HepG2 (cell line): ENCODE measurements around the gene PCBP4. TPM values are rescaled to one million over a fixed set of nuclear protein-coding genes. Genes with fewer than 3 reads are reported as not detected.

Experiments used
- ATAC-seq: fragments of 200-7000 bp; cut with Tn5 transposase; 3 replicates; pipeline ENCODE4 v1.9.1; 2020; ENCODE audit warnings: mild to moderate bottlenecking, moderate library complexity
- BruUV-seq: library from RNA; stranded (reverse); fragments of 400-500 nt; replicated peaks from 2 replicates; lab custom pipeline; 2021; lab: Mats Ljungman, UMichigan
- CTCF ChIA-PET: fragments of 300-600 bp; formaldehyde crosslinking; extraction: SDS; loops from one replicate; lab custom pipeline; 2021; ENCODE audit warnings: low total read pairs, inconsistent platforms, low intra/inter-chr PET ratio; lab: Yijun Ruan, JAX
- POLR2A ChIA-PET: fragments of 350-600 bp; sonication (Branson Sonifier 250); formaldehyde crosslinking; loops from one replicate; lab custom pipeline; 2020; ENCODE audit warnings: antibody characterized with exemption, inconsistent platforms; lab: Yijun Ruan, JAX
- DNase-seq: peaks from one replicate; pipeline ENCODE4 v3.0.0-alpha.2; 2015; ENCODE audit warnings: low spot score
- FAIRE-seq: peaks from 3 replicates; lab custom pipeline; 2011; peaks lifted over from hg19 to GRCh38; lab: Jason Lieb, UNC
- H2AFZ ChIP-seq: one replicate; pipeline ENCODE4 v1.6.1; 2011; ENCODE audit warnings: low read length, inconsistent platforms
- H3K27ac ChIP-seq: fragments of 300-600 bp; 3 replicates; pipeline ENCODE4 v1.8.0; 2011; ENCODE audit warnings: mixed run types, mild to moderate bottlenecking, mixed read lengths, low read length, inconsistent platforms; ENCODE audit not compliant: insufficient read depth; ENCODE audit errors: extremely low read length
- H3K27me3 ChIP-seq, 2 experiments: fragments of 200-600 bp in 1 of 2; 2 replicates in 1 of 2; 3 replicates in 1 of 2; pipeline versions ENCODE4 v1.6.0 to v1.8.0; 2011; ENCODE audit warnings: low read length in 2 of 2, mild to moderate bottlenecking in 2 of 2, moderate library complexity in 2 of 2, inconsistent platforms in 1 of 2; ENCODE audit not compliant: insufficient read depth in 2 of 2, control insufficient read depth in 1 of 2
- H3K36me3 ChIP-seq, 2 experiments: fragments of 200-600 bp in 1 of 2; replicated peaks in 1 of 2; 2 replicates in 1 of 2; 3 replicates in 1 of 2; pipeline versions ENCODE4 v1.5.1 to v1.8.0; 2011; ENCODE audit warnings: low read length in 2 of 2, inconsistent platforms in 1 of 2; ENCODE audit not compliant: insufficient read depth in 2 of 2, control insufficient read depth in 1 of 2
- H3K4me1 ChIP-seq: 2 replicates; pipeline ENCODE4 v1.5.1; 2012; ENCODE audit warnings: low read length, inconsistent platforms; ENCODE audit not compliant: insufficient read depth
- H3K4me2 ChIP-seq: 2 replicates; pipeline ENCODE4 v1.6.0; 2011; ENCODE audit warnings: low read depth, low read length, inconsistent platforms
- H3K4me3 ChIP-seq, 3 experiments: fragments of 200-600 bp in 1 of 3; sonication (generic), shearing (Covaris generic) in 1 of 3; replicated peaks in 1 of 3; 2 replicates each; pipeline ENCODE4 v1.5.1; 2011 to 2016; ENCODE audit warnings: low read length in 3 of 3, inconsistent platforms in 2 of 3, low read depth in 2 of 3, mild to moderate bottlenecking in 2 of 3, control low read depth in 1 of 3, mixed read lengths in 1 of 3; ENCODE audit not compliant: insufficient read depth in 1 of 3
- H3K79me2 ChIP-seq: one replicate; pipeline ENCODE4 v1.6.1; 2011; ENCODE audit warnings: low read length, inconsistent platforms; ENCODE audit not compliant: insufficient read depth
- H3K9ac ChIP-seq: 2 replicates; pipeline ENCODE4 v1.6.0; 2011; ENCODE audit warnings: mild to moderate bottlenecking, low read depth, low read length, inconsistent platforms; ENCODE audit not compliant: insufficient read depth
- H3K9me3 ChIP-seq: 2 replicates; pipeline ENCODE4 v1.5.1; 2012; ENCODE audit warnings: mild to moderate bottlenecking, low read length
- H4K20me1 ChIP-seq: 2 replicates; pipeline ENCODE4 v1.6.0; 2011; ENCODE audit warnings: inconsistent platforms, mild to moderate bottlenecking, low read length, moderate library complexity; ENCODE audit not compliant: insufficient read depth
- CENPBD1 ChIP-seq: sonication (generic); formaldehyde crosslinking; IDR thresholded peaks from 2 replicates; pipeline ENCODE4 v1.8.0; 2022; ENCODE audit warnings: missing genetic modification reagents, low read depth, mild to moderate bottlenecking, borderline replicate concordance
- DMAP1 ChIP-seq: IDR thresholded peaks from 2 replicates; pipeline ENCODE4 v1.6.1; 2016
- DZIP1 ChIP-seq: sonication (generic); formaldehyde crosslinking; IDR thresholded peaks from 2 replicates; pipeline ENCODE4 v1.5.0; 2020; ENCODE audit warnings: mild to moderate bottlenecking, missing genetic modification reagents
- E2F1 ChIP-seq: sonication (generic); formaldehyde crosslinking; IDR thresholded peaks from 2 replicates; pipeline ENCODE4 v1.5.0; 2020; ENCODE audit warnings: missing genetic modification reagents
- FIP1L1 ChIP-seq: fragments of 200-400 bp; formaldehyde crosslinking; IDR thresholded peaks from 2 replicates; pipeline ENCODE4 v1.6.1; 2018; ENCODE audit warnings: low read depth, mild to moderate bottlenecking, low read length, moderate library complexity, borderline replicate concordance; ENCODE audit not compliant: insufficient read depth
- HNRNPUL1 ChIP-seq: fragments of 200-400 bp; formaldehyde crosslinking; IDR thresholded peaks from 2 replicates; pipeline ENCODE4 v1.6.1; 2017; ENCODE audit warnings: low read depth, mild to moderate bottlenecking, low read length, moderate library complexity
- HOXA5 ChIP-seq: sonication (generic); formaldehyde crosslinking; IDR thresholded peaks from 2 replicates; pipeline ENCODE4 v1.4.0; 2020; ENCODE audit warnings: missing genetic modification reagents
- KDM6A ChIP-seq: IDR thresholded peaks from 2 replicates; pipeline ENCODE4 v1.6.1; 2016; ENCODE audit warnings: low read depth
- MIER3 ChIP-seq: IDR thresholded peaks from 2 replicates; pipeline ENCODE4 v1.6.1; 2016; ENCODE audit warnings: missing compliant biosample characterization, borderline replicate concordance
- MNT ChIP-seq: fragments of 450-650 bp; IDR thresholded peaks from 2 replicates; pipeline ENCODE4 v1.6.1; 2016
- PLSCR1 ChIP-seq: sonication (generic); formaldehyde crosslinking; IDR thresholded peaks from 2 replicates; pipeline ENCODE4 v1.5.0; 2020; ENCODE audit warnings: missing genetic modification reagents, mild to moderate bottlenecking, borderline replicate concordance
- TBP ChIP-seq: sonication (generic); formaldehyde crosslinking; IDR thresholded peaks from 2 replicates; pipeline ENCODE4 v1.5.0; 2020; ENCODE audit warnings: missing genetic modification reagents
- ZNF382 ChIP-seq: sonication (generic); formaldehyde crosslinking; IDR thresholded peaks from 2 replicates; pipeline ENCODE4 v1.5.0; 2020; ENCODE audit warnings: missing genetic modification reagents, mild to moderate bottlenecking, borderline replicate concordance
- ZNF501 ChIP-seq: sonication (generic); formaldehyde crosslinking; IDR thresholded peaks from 2 replicates; pipeline ENCODE4 v1.5.1; 2020; ENCODE audit warnings: mild to moderate bottlenecking, moderate library complexity, missing genetic modification reagents
- WGBS: methylation state at CpG from one replicate; pipeline ENCODE4 v1.1.6; 2017; ENCODE audit warnings: low lambda C conversion rate; 5-methylcytosine and 5-hydroxymethylcytosine counted together
- in situ Hi-C: cut with HindIII; loops from 2 replicates; pipeline ENCODE4 v1.10.0; 2017; ENCODE audit warnings: low pct_unique_long_range_greater_than_20kb; ENCODE audit not compliant: extremely low pct_ligation_motif_present
- intact Hi-C: fragments of 100-400 bp; cut with micrococcal nuclease; formaldehyde crosslinking; loops from one replicate; pipeline ENCODE4 v1.10.0; 2022; ENCODE audit not compliant: unreplicated experiment
- polyA plus RNA-seq, 8 experiments: library from polyadenylated mRNA; depleted of rRNA in 3 of 8; stranded (reverse) in 7 of 8; unstranded in 1 of 8; fragments of >200 nt; fragmentation: Illumina TruSeq in 4 of 8; extraction: Trizol in 4 of 8; gene quantifications; 2 replicates each; pipeline versions ENCODE4 v1.2.1 to v1.2.3, GENCODE V29; 2011 to 2016; ENCODE audit warnings: low read depth in 4 of 8, missing spikeins in 1 of 8, mixed read lengths in 1 of 8; ENCODE audit not compliant: insufficient read depth in 1 of 8
- total RNA-seq, 5 experiments: library from RNA; depleted of rRNA; stranded (reverse); fragments of >200 nt; fragmentation: Illumina TruSeq; extraction: Trizol; gene quantifications; 2 replicates each; pipeline ENCODE4 v1.2.3, GENCODE V29; 2016; ENCODE audit warnings: low read depth in 1 of 5

PCBP4 gene
- total and polyA plus RNA-seq, 2 of the 13 experiments (the other 11 are each of a cell fraction or from before 2014, with no cell fraction given) = 36.8 to 51.3 TPM

GRCh38 chr3:51947215-51947900 is 19.9 kb downstream of the PCBP4 start:
- Histone ChIP-seq H2AFZ (no peak overlapping the region), H3K9ac (no peak overlapping the region), H3K9me3 (no peaks in the 10 kb centered on the region), H3K4me2 (no peak overlapping the region), H3K4me3 (no peak overlapping the region), H3K4me1 (peaks cover 29% of the 10 kb centered on the region), H3K27me3 (no peaks in the 10 kb centered on the region), H3K79me2 (no peaks in the 10 kb centered on the region), H3K27ac (no peak overlapping the region), H4K20me1 (no peaks in the 10 kb centered on the region), H3K36me3 (no peaks in the 10 kb centered on the region)
- FAIRE-seq (no peak), DNase-seq (no peak), ATAC-seq (no peak)
- in situ Hi-C loops (no loop called here), intact Hi-C loops (no loop called here)
- POLR2A ChIA-PET = interaction anchor here (0.7 kb wide), 1 partner anchor 15 kb away, joined by 3 read pairs; no protein-coding TSS in a partner anchor
- BruUV-seq = no TSS peak
- 81% methylated on average over 12 of the region's 13 CpGs for WGBS
- CTCF ChIA-PET = no interaction called here
- TF ChIP-seq CENPBD1 (CRISPR knock-in tag) (no peak), PLSCR1 (CRISPR knock-in tag) (no peak), HNRNPUL1 (no peak), KDM6A (no peak), DMAP1 (CRISPR knock-in tag) (no peak), TBP (CRISPR knock-in tag) (no peak), ZNF501 (CRISPR knock-in tag) (no peak), DZIP1 (CRISPR knock-in tag) (no peak), FIP1L1 (no peak), MNT (no peak), ZNF382 (CRISPR knock-in tag) (no peak), E2F1 (CRISPR knock-in tag) (no peak), HOXA5 (no peak), MIER3 (CRISPR knock-in tag) (no peak)
